ENCODE results near the gene SCAMP4.

The SCAMP4 gene

GRCh38 chr19:1921825-1922224 lies 16.6 kb downstream of the SCAMP4 start:
- TF ChIP-seq CTCF (IDR thresholded peaks at IDR 0.05; ENCODE audit: low read depth, low read length): no peak
- Histone ChIP-seq H3K4me3 (ENCODE audit: low read depth, low read length) (no peak overlapping the region), H3K27me3 (ENCODE audit: insufficient read depth, low read depth, severe bottlenecking) (no peaks in the 10 kb centered on the region), H3K9me3 (ENCODE audit: severe bottlenecking) (no peaks in the 10 kb centered on the region), H3K27ac (no peak overlapping the region), H3K36me3 (peaks cover 58% of the 10 kb centered on the region)
- DNase-seq: no peak

DNA sequence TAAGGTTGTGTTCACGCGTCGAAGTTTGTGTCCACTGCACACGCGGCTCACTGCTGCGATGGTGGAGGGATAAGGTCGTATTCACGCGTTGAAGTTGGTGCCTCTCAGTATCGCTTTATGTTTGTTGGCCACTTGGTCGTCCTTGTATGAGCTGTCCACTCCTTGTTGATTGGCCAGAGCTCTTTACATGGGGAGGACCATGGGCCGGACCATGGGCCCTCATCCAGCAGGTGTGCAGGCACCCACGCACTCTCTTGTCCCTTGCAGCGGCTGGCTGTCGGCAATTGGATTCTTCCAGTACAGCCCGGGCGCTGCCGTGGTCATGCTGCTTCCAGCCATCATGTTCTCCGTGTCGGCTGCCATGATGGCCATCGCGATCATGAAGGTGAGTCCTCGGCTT lies 17.6 kb downstream of the SCAMP4 start:
- TF ChIP-seq CTCF (IDR thresholded peaks at IDR 0.05; ENCODE audit: low read depth, low read length): no peak
- Histone ChIP-seq H3K27me3 (ENCODE audit: insufficient read depth, low read depth, severe bottlenecking) (no peaks in the 10 kb centered on the region), H3K9me3 (ENCODE audit: severe bottlenecking) (peaks cover 2% of the 10 kb centered on the region), H3K4me3 (ENCODE audit: low read depth, low read length) (no peak overlapping the region), H3K36me3 (peaks cover 54% of the 10 kb centered on the region), H3K27ac (no peak overlapping the region)
- no peak for DNase-seq

GRCh38 chr19:1923319-1923718 lies 18.1 kb downstream of the SCAMP4 start:
- no peak overlapping the region for H3K4me3 ChIP-seq (ENCODE audit: low read depth, low read length)
- no peaks in the 10 kb centered on the region for H3K27me3 ChIP-seq (ENCODE audit: insufficient read depth, low read depth, severe bottlenecking)
- TF ChIP-seq CTCF (IDR thresholded peaks at IDR 0.05; ENCODE audit: low read depth, low read length): no peak
- no peak overlapping the region for H3K27ac ChIP-seq
- peaks cover 4% of the 10 kb centered on the region for H3K9me3 ChIP-seq (ENCODE audit: severe bottlenecking)
- no peak for DNase-seq
- peaks cover 49% of the 10 kb centered on the region for H3K36me3 ChIP-seq

- Histone ChIP-seq H3K4me3 (ENCODE audit: low read depth, low read length) (no peak overlapping the region), H3K27ac (no peak overlapping the region)
Measured at GRCh38 chr19:1924320-1924961, 19.2 kb downstream of the SCAMP4 start.

DNA sequence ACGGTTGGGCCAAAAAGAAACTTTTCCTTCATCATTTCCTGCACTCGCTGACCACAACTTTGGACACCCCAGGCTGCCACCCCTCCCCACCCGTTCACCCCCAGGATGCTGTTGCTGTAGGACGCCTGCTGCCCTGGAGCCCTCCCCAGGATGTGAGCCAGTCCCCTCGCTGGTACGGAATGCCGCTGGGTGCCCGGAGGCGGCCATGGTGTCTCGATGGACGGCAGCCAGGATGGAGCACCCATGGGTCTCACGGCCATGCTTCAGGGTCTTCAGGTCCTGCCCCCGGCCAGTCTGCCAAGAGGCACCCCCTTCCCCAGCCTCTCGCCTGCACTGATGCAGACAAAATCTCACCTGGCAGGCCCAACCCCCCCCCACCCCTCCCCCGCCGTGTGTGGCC lies 20.3 kb downstream of the SCAMP4 start:
- H3K27ac ChIP-seq: no peak overlapping the region
- H3K27me3 ChIP-seq (ENCODE audit: insufficient read depth, low read depth, severe bottlenecking): peaks cover 3% of the 10 kb centered on the region
- no peak for DNase-seq
- H3K36me3 ChIP-seq: peaks cover 35% of the 10 kb centered on the region
- H3K9me3 ChIP-seq (ENCODE audit: severe bottlenecking): peaks cover 4% of the 10 kb centered on the region
- TF ChIP-seq CTCF (IDR thresholded peaks at IDR 0.05; ENCODE audit: low read depth, low read length): no peak
- H3K4me3 ChIP-seq (ENCODE audit: low read depth, low read length): no peak overlapping the region

More at GRCh38 chr19:1924320-1924961, 19.2 kb downstream of the SCAMP4 start:
- TF ChIP-seq CTCF (IDR thresholded peaks at IDR 0.05; ENCODE audit: low read depth, low read length): no peak
- peaks cover 3% of the 10 kb centered on the region for H3K27me3 ChIP-seq (ENCODE audit: insufficient read depth, low read depth, severe bottlenecking)
- H3K9me3 ChIP-seq (ENCODE audit: severe bottlenecking): peaks cover 4% of the 10 kb centered on the region
- H3K36me3 ChIP-seq: peaks cover 43% of the 10 kb centered on the region
- no peak for DNase-seq
